ENCODE measurements around the gene TGM5.

Gene TGM5

GRCh38 chr15:43251185-43251870 is 15.4 kb downstream of the TGM5 start:
- Histone ChIP-seq H3K27ac (ENCODE audit: low read depth, low read length) (no peak overlapping the region), H3K4me2 (ENCODE audit: low read length) (no peak overlapping the region), H3K4me1 (ENCODE audit: control insufficient read depth, low read length) (no peaks in the 10 kb centered on the region), H3K4me3 (ENCODE audit: low read length) (no peak overlapping the region), H3K9me2 (replicated peaks; ENCODE audit: control insufficient read depth, low read length) (no peaks in the 10 kb centered on the region), H3F3A (ENCODE audit: control insufficient read depth, insufficient read depth) (no peaks in the 10 kb centered on the region), H3K27me3 (ENCODE audit: control insufficient read depth, low read length) (peaks cover 13% of the 10 kb centered on the region), H3K36me3 (ENCODE audit: control insufficient read depth, low read length) (no peaks in the 10 kb centered on the region), H4K20me1 (ENCODE audit: control insufficient read depth, insufficient read depth, low read depth, low read length) (no peaks in the 10 kb centered on the region), H3K9me3 (ENCODE audit: control insufficient read depth, insufficient read depth, low read length) (no peaks in the 10 kb centered on the region), H3K79me2 (ENCODE audit: control insufficient read depth, low read length) (no peaks in the 10 kb centered on the region)
- TF ChIP-seq EZH2phosphoT487 (IDR thresholded peaks at IDR 0.05; ENCODE audit: borderline replicate concordance, low read length) (no peak), CTCF (IDR thresholded peaks at IDR 0.05; ENCODE audit: low read depth, low read length, poor library complexity, severe bottlenecking) (no peak)

GRCh38 chr15:43250785-43251184 is 15.9 kb downstream of the TGM5 start:
- Histone ChIP-seq H3K9me3 (ENCODE audit: control insufficient read depth, insufficient read depth, low read length) (no peaks in the 10 kb centered on the region), H3K4me3 (ENCODE audit: low read length) (no peak overlapping the region), H3K27ac (ENCODE audit: low read depth, low read length) (no peak overlapping the region), H3K79me2 (ENCODE audit: control insufficient read depth, low read length) (no peaks in the 10 kb centered on the region), H3K36me3 (ENCODE audit: control insufficient read depth, low read length) (no peaks in the 10 kb centered on the region), H3K9me2 (replicated peaks; ENCODE audit: control insufficient read depth, low read length) (no peaks in the 10 kb centered on the region), H4K20me1 (ENCODE audit: control insufficient read depth, insufficient read depth, low read depth, low read length) (no peaks in the 10 kb centered on the region), H3K27me3 (ENCODE audit: control insufficient read depth, low read length) (peaks cover 10% of the 10 kb centered on the region), H3K4me2 (ENCODE audit: low read length) (no peak overlapping the region), H3K4me1 (ENCODE audit: control insufficient read depth, low read length) (no peaks in the 10 kb centered on the region), H3F3A (ENCODE audit: control insufficient read depth, insufficient read depth) (no peaks in the 10 kb centered on the region)
- TF ChIP-seq CTCF (IDR thresholded peaks at IDR 0.05; ENCODE audit: low read depth, low read length, poor library complexity, severe bottlenecking) (no peak), EZH2phosphoT487 (IDR thresholded peaks at IDR 0.05; ENCODE audit: borderline replicate concordance, low read length) (no peak)

GRCh38 chr15:43249699-43250203 is 17.0 kb downstream of the TGM5 start:
- TF ChIP-seq CTCF (IDR thresholded peaks at IDR 0.05; ENCODE audit: low read depth, low read length, poor library complexity, severe bottlenecking) (no peak), EZH2phosphoT487 (IDR thresholded peaks at IDR 0.05; ENCODE audit: borderline replicate concordance, low read length) (no peak)
- no peak overlapping the region for H3K4me2 ChIP-seq (ENCODE audit: low read length)
- H3F3A ChIP-seq (ENCODE audit: control insufficient read depth, insufficient read depth): no peaks in the 10 kb centered on the region
- no peaks in the 10 kb centered on the region for H3K79me2 ChIP-seq (ENCODE audit: control insufficient read depth, low read length)
- H4K20me1 ChIP-seq (ENCODE audit: control insufficient read depth, insufficient read depth, low read depth, low read length): no peaks in the 10 kb centered on the region
- no peak overlapping the region for H3K27ac ChIP-seq (ENCODE audit: low read depth, low read length)
- H3K9me3 ChIP-seq (ENCODE audit: control insufficient read depth, insufficient read depth, low read length): no peaks in the 10 kb centered on the region
- H3K36me3 ChIP-seq (ENCODE audit: control insufficient read depth, low read length): no peaks in the 10 kb centered on the region
- H3K27me3 ChIP-seq (ENCODE audit: control insufficient read depth, low read length): peaks cover 9% of the 10 kb centered on the region
- no peak overlapping the region for H3K4me3 ChIP-seq (ENCODE audit: low read length)
- no peaks in the 10 kb centered on the region for H3K9me2 ChIP-seq (replicated peaks; ENCODE audit: control insufficient read depth, low read length)
- no peaks in the 10 kb centered on the region for H3K4me1 ChIP-seq (ENCODE audit: control insufficient read depth, low read length)

Data from DOHH2 (cell line).